Activated CD8-positive, alpha-beta memory T cell treated with anti-CD3 and anti-CD28 coated beads, Interleukin-2, amount 10 ng/mL, durations not matched to agents 7 days and 5 days (primary cell): Measurements from ENCODE around the gene TMEM203. TPM values are rescaled to one million over a fixed set of nuclear protein-coding genes. Genes with fewer than 3 reads are reported as not detected.

Experiments used
- ATAC-seq: fragments of 150-1000 bp; cut with Tn5 transposase; one replicate; pipeline ENCODE4 v1.10.0; 2021; ENCODE audit warnings: moderate library complexity
- CTCF ChIA-PET: fragments of 350-600 bp; sonication (Branson Sonifier 250); formaldehyde crosslinking; loops from one replicate; lab custom pipeline; 2021; ENCODE audit warnings: antibody characterized with exemption; lab: Charles Lee
- DNase-seq: peaks from one replicate; pipeline ENCODE4 v3.0.0-alpha.2; 2020
- H3K27ac Mint-ChIP-seq: one replicate; pipeline ENCODE4 v1.8.0; 2021; ENCODE audit warnings: mild to moderate bottlenecking, mixed read lengths
- H3K27me3 Mint-ChIP-seq: one replicate; pipeline ENCODE4 v1.8.0; 2021; ENCODE audit warnings: mixed read lengths
- H3K36me3 Mint-ChIP-seq: one replicate; pipeline ENCODE4 v1.8.0; 2021; ENCODE audit warnings: mild to moderate bottlenecking, mixed read lengths
- H3K4me1 Mint-ChIP-seq: one replicate; pipeline ENCODE4 v1.8.0; 2021; ENCODE audit warnings: mixed read lengths
- H3K4me3 Mint-ChIP-seq: one replicate; pipeline ENCODE4 v1.8.0; 2021; ENCODE audit warnings: mild to moderate bottlenecking, moderate library complexity, mixed read lengths
- H3K9me3 Mint-ChIP-seq: one replicate; pipeline ENCODE4 v1.8.0; 2022; ENCODE audit warnings: low read depth, mixed read lengths
- microRNA-seq: library from miRNA; unstranded; fragments of <30 nt; microRNA quantifications from one replicate; pipeline ENCODE4 v1.2.0, GENCODE V29; 2022
- total RNA-seq, 2 experiments: library from RNA; stranded (reverse); gene quantifications; one replicate each; pipeline ENCODE4 v1.2.3, GENCODE V29; 2021

TMEM203 gene
- total RNA-seq, 2 experiments from 2014 or later, result 32.2 to 36.9 TPM

- CTCF ChIA-PET, result interaction anchor here (1.3 kb wide), 1 partner anchor 15 kb away, joined by 4 read pairs; no protein-coding TSS in a partner anchor
- DNase-seq (no peak), ATAC-seq (no peak)
- Mint-ChIP-seq H3K9me3 (no peaks in the 10 kb centered on the region), H3K36me3 (no peaks in the 10 kb centered on the region), H3K4me3 (no peak overlapping the region), H3K27me3 (peaks cover 44% of the 10 kb centered on the region), H3K4me1 (peaks cover 11% of the 10 kb centered on the region), H3K27ac (no peak overlapping the region)
Observed at GRCh38 chr9:137161558-137162486, 43.6 kb downstream of the TMEM203 start.

GRCh38 chr9:137160716-137161557 lies 44.5 kb downstream of the TMEM203 start:
- Mint-ChIP-seq H3K27ac (no peak overlapping the region), H3K36me3 (no peaks in the 10 kb centered on the region), H3K4me3 (no peak overlapping the region), H3K9me3 (no peaks in the 10 kb centered on the region), H3K4me1 (peaks cover 13% of the 10 kb centered on the region), H3K27me3 (peaks cover 41% of the 10 kb centered on the region)
- DNase-seq, result no peak
- CTCF ChIA-PET, result no interaction called here
- ATAC-seq, result no peak

GRCh38 chr9:137160054-137160425 lies 45.4 kb downstream of the TMEM203 start:
- H3K27me3 Mint-ChIP-seq, result peaks cover 41% of the 10 kb centered on the region
- ATAC-seq, result no peak
- H3K4me1 Mint-ChIP-seq, result peaks cover 13% of the 10 kb centered on the region
- H3K36me3 Mint-ChIP-seq, result no peaks in the 10 kb centered on the region
- CTCF ChIA-PET, result no interaction called here
- H3K4me3 Mint-ChIP-seq, result no peak overlapping the region
- DNase-seq, result no peak
- H3K27ac Mint-ChIP-seq, result no peak overlapping the region
- no peaks in the 10 kb centered on the region for H3K9me3 Mint-ChIP-seq

- no peaks in the 10 kb centered on the region for H3K36me3 Mint-ChIP-seq
- no peaks in the 10 kb centered on the region for H3K9me3 Mint-ChIP-seq
- DNase-seq (no peak), ATAC-seq (no peak)
- peaks cover 13% of the 10 kb centered on the region for H3K4me1 Mint-ChIP-seq
- H3K27ac Mint-ChIP-seq, result no peak overlapping the region
- no peak overlapping the region for H3K4me3 Mint-ChIP-seq
- CTCF ChIA-PET, result interaction anchor here (1.2 to 1.8 kb wide), 2 partner anchors 17 to 113 kb away, joined by 3 to 5 read pairs; no protein-coding TSS in a partner anchor
- peaks cover 44% of the 10 kb centered on the region for H3K27me3 Mint-ChIP-seq
Observed at GRCh38 chr9:137159105-137160053, 46.1 kb downstream of the TMEM203 start.

- no peak overlapping the region for H3K4me3 Mint-ChIP-seq
- peaks cover 44% of the 10 kb centered on the region for H3K27me3 Mint-ChIP-seq
- CTCF ChIA-PET, result interaction anchor here (1.2 to 1.8 kb wide), 2 partner anchors 18 to 112 kb away, joined by 3 to 5 read pairs; no protein-coding TSS in a partner anchor
- no peaks in the 10 kb centered on the region for H3K36me3 Mint-ChIP-seq
- peaks cover 13% of the 10 kb centered on the region for H3K4me1 Mint-ChIP-seq
- ATAC-seq (no peak), DNase-seq (no peak)
- H3K9me3 Mint-ChIP-seq, result no peaks in the 10 kb centered on the region
- H3K27ac Mint-ChIP-seq, result no peak overlapping the region
Observed at GRCh38 chr9:137158625-137159024, 46.8 kb downstream of the TMEM203 start.

GRCh38 chr9:137157618-137158415 lies 47.6 kb downstream of the TMEM203 start:
- Mint-ChIP-seq H3K4me3 (no peak overlapping the region), H3K9me3 (no peaks in the 10 kb centered on the region), H3K27ac (no peak overlapping the region), H3K4me1 (peaks cover 13% of the 10 kb centered on the region), H3K27me3 (peaks cover 41% of the 10 kb centered on the region), H3K36me3 (no peaks in the 10 kb centered on the region)
- DNase-seq (no peak), ATAC-seq (no peak)
- CTCF ChIA-PET, result interaction anchor here (0.6 to 1.8 kb wide), 4 partner anchors 12 to 111 kb away, joined by 3 to 5 read pairs (median 4); no protein-coding TSS in a partner anchor

- Mint-ChIP-seq H3K4me1 (peaks cover 13% of the 10 kb centered on the region), H3K27ac (no peak overlapping the region)
Observed at GRCh38 chr9:137156567-137157375, 48.7 kb downstream of the TMEM203 start.

More at GRCh38 chr9:137156567-137157375, 48.7 kb downstream of the TMEM203 start:
- H3K4me3 Mint-ChIP-seq, result peak overlapping the region; percentile 49
- H3K36me3 Mint-ChIP-seq, result no peaks in the 10 kb centered on the region
- ATAC-seq (peak; percentile 70), DNase-seq (peak; percentile 67)
- no peaks in the 10 kb centered on the region for H3K9me3 Mint-ChIP-seq
- CTCF ChIA-PET, result interaction anchor here (0.6 to 1.8 kb wide), 3 partner anchors 11 to 89 kb away, joined by 3 to 5 read pairs (median 5); partner anchors contain the start of gene SSNA1
- peaks cover 38% of the 10 kb centered on the region for H3K27me3 Mint-ChIP-seq

Small RNA genes lying within 50 kb of the gene (microRNA-seq; reads per million reads assigned to microRNA genes)
- not detected for gene MIR3621

Other genes with a start within 250 kb of the TMEM203 start
- gene PTGDS, start 228.1 kb downstream of the TMEM203 start, total RNA-seq, result 1 to 10 TPM; 1.2 to 3.2 TPM
- under 1 TPM in 1 of 2 experiments, not detected in 1; 0.09 TPM for gene LCNL1, start 222.7 kb downstream of the TMEM203 start, total RNA-seq
- 10 to 100 TPM; 68.6 to 94.8 TPM for gene PAXX, start 213.2 kb downstream of the TMEM203 start, total RNA-seq
- gene CLIC3, start 209.1 kb downstream of the TMEM203 start, total RNA-seq, result 1 to 10 TPM; 3.8 to 7.8 TPM
- gene ABCA2, start 177.4 kb downstream of the TMEM203 start, total RNA-seq, result 10 to 100 TPM; 30.0 to 73.6 TPM
- gene FUT7, start 173.6 kb downstream of the TMEM203 start, total RNA-seq, result 1 to 10 TPM in 1 of 2 experiments, under 1 TPM in 1; 0.68 to 2.8 TPM
- gene NPDC1, start 159.5 kb downstream of the TMEM203 start, total RNA-seq, result 10 to 100 TPM; 30.4 to 55.6 TPM
- gene ENTPD2, start 151.6 kb downstream of the TMEM203 start, total RNA-seq, result not detected
- gene SAPCD2, start 135.1 kb downstream of the TMEM203 start, total RNA-seq, result 10 to 100 TPM; 31.9 to 40.1 TPM
- gene UAP1L1, start 128.1 kb downstream of the TMEM203 start, total RNA-seq, result 10 to 100 TPM; 32.6 to 35.3 TPM
- 10 to 100 TPM; 43.8 to 60.6 TPM for gene MAN1B1, start 118.7 kb downstream of the TMEM203 start, total RNA-seq
- 100 to 1,000 TPM; 271 to 321 TPM for gene DPP7, start 90.9 kb downstream of the TMEM203 start, total RNA-seq
- gene GRIN1, start 66.5 kb downstream of the TMEM203 start, total RNA-seq, result not detected
- gene LRRC26, start 35.6 kb downstream of the TMEM203 start, total RNA-seq, result under 1 TPM in 1 of 2 experiments, not detected in 1; 0.30 TPM
- gene TMEM210, start 33.6 kb downstream of the TMEM203 start, total RNA-seq, result not detected
- 10 to 100 TPM; 59.8 to 69.7 TPM for gene ANAPC2, start 17.1 kb downstream of the TMEM203 start, total RNA-seq
- 10 to 100 TPM; 80.2 to 91.3 TPM for gene SSNA1, start 17.0 kb downstream of the TMEM203 start, total RNA-seq
- gene TPRN, start 4.9 kb downstream of the TMEM203 start, total RNA-seq, result 10 to 100 TPM; 11.1 to 13.3 TPM
- gene NDOR1, start 52 bp upstream of the TMEM203 start, total RNA-seq, result 10 to 100 TPM; 50.1 to 50.6 TPM
- gene RNF208, start 16.6 kb upstream of the TMEM203 start, total RNA-seq, result 1 to 10 TPM; 2.9 to 3.0 TPM
- gene CYSRT1, start 19.5 kb upstream of the TMEM203 start, total RNA-seq, result under 1 TPM; 0.53 to 0.89 TPM
- not detected for gene RNF224, start 21.9 kb upstream of the TMEM203 start, total RNA-seq
- gene SLC34A3, start 25.3 kb upstream of the TMEM203 start, total RNA-seq, result not detected
- 100 to 1,000 TPM; 353 to 375 TPM for gene TUBB4B, start 35.6 kb upstream of the TMEM203 start, total RNA-seq
- not detected for gene STPG3, start 45.6 kb upstream of the TMEM203 start, total RNA-seq
- gene NELFB, start 49.7 kb upstream of the TMEM203 start, total RNA-seq, result 10 to 100 TPM; 70.8 to 75.3 TPM
- 10 to 100 TPM; 10.9 to 13.3 TPM for gene TOR4A, start 72.1 kb upstream of the TMEM203 start, total RNA-seq
- 1 to 10 TPM; 1.6 to 4.5 TPM for gene NRARP, start 96.6 kb upstream of the TMEM203 start, total RNA-seq
- gene EXD3, start 217.5 kb upstream of the TMEM203 start, total RNA-seq, result 10 to 100 TPM in 1 of 2 experiments, 1 to 10 TPM in 1; 9.2 to 19.8 TPM
- gene NOXA1, start 217.7 kb upstream of the TMEM203 start, total RNA-seq, result under 1 TPM; 0.30 to 0.53 TPM
- gene ENTPD8, start 235.7 kb upstream of the TMEM203 start, total RNA-seq, result not detected